ENCODE data around the gene UBE2J2.
A peak's percentile ranks its signal among the peaks of the same experiment; 100 is the strongest.

UBE2J2 gene

GRCh38 chr1:1213345-1214265, 60.0 kb downstream of the UBE2J2 start, which contains the start of gene TNFRSF4:
TNFRSF4 (minus strand) TSS chr1:1214153; CDS start chr1:1214127, 26 bp downstream.
- peak within 1 kb of the TSS; percentile 52 for H3K27ac Mint-ChIP-seq
- peak within 1 kb of the TSS; percentile 64 for H3K4me3 Mint-ChIP-seq
- no peaks in the 10 kb centered on the region for H3K27me3 Mint-ChIP-seq (ENCODE audit: low read depth)
- H3K9me3 Mint-ChIP-seq: no peaks in the 10 kb centered on the region
- peaks cover 21% of the 10 kb centered on the region for H3K4me1 Mint-ChIP-seq (ENCODE audit: low read depth)
- DNase-seq (ENCODE audit: low spot score): peak; percentile 47
- peaks cover 9% of the 10 kb centered on the region for H3K36me3 Mint-ChIP-seq (ENCODE audit: low read depth)

- peaks cover 9% of the 10 kb centered on the region for H3K36me3 Mint-ChIP-seq (ENCODE audit: low read depth)
- no peaks in the 10 kb centered on the region for H3K9me3 Mint-ChIP-seq
- H3K27me3 Mint-ChIP-seq (ENCODE audit: low read depth): no peaks in the 10 kb centered on the region
These were observed 60.8 kb downstream of the UBE2J2 start for GRCh38 chr1:1212780-1213344.

GRCh38 chr1:1211541-1212441, 61.9 kb downstream of the UBE2J2 start:
- H3K4me1 Mint-ChIP-seq (ENCODE audit: low read depth): peaks cover 26% of the 10 kb centered on the region

More at GRCh38 chr1:1212780-1213344, 60.8 kb downstream of the UBE2J2 start:
- Mint-ChIP-seq H3K4me1 (ENCODE audit: low read depth) (peaks cover 28% of the 10 kb centered on the region), H3K4me3 (peak overlapping the region; percentile 51), H3K27ac (no peak overlapping the region)
- peak; percentile 55 for DNase-seq (ENCODE audit: low spot score)

GRCh38 chr1:1210726-1211540, 62.7 kb downstream of the UBE2J2 start:
- Mint-ChIP-seq H3K4me1 (ENCODE audit: low read depth) (peaks cover 22% of the 10 kb centered on the region), H3K4me3 (peak overlapping the region; percentile 32), H3K27ac (peak overlapping the region; percentile 49), H3K36me3 (ENCODE audit: low read depth) (peaks cover 1% of the 10 kb centered on the region), H3K27me3 (ENCODE audit: low read depth) (no peaks in the 10 kb centered on the region), H3K9me3 (no peaks in the 10 kb centered on the region)
- DNase-seq (ENCODE audit: low spot score): no peak

More at GRCh38 chr1:1211541-1212441, 61.9 kb downstream of the UBE2J2 start:
- Mint-ChIP-seq H3K4me3 (peak overlapping the region; percentile 36), H3K27ac (peak overlapping the region; percentile 36), H3K36me3 (ENCODE audit: low read depth) (peaks cover 7% of the 10 kb centered on the region), H3K27me3 (ENCODE audit: low read depth) (no peaks in the 10 kb centered on the region), H3K9me3 (no peaks in the 10 kb centered on the region)
- no peak for DNase-seq (ENCODE audit: low spot score)

GRCh38 chr1:1208713-1209433, 64.8 kb downstream of the UBE2J2 start:
- no peaks in the 10 kb centered on the region for H3K27me3 Mint-ChIP-seq (ENCODE audit: low read depth)
- H3K4me3 Mint-ChIP-seq: peak overlapping the region; percentile 84
- peak; percentile 65 for DNase-seq (ENCODE audit: low spot score)
- H3K27ac Mint-ChIP-seq: peak overlapping the region; percentile 90
- H3K36me3 Mint-ChIP-seq (ENCODE audit: low read depth): no peaks in the 10 kb centered on the region
- H3K9me3 Mint-ChIP-seq: no peaks in the 10 kb centered on the region
- peaks cover 12% of the 10 kb centered on the region for H3K4me1 Mint-ChIP-seq (ENCODE audit: low read depth)

GRCh38 chr1:1207571-1207892, 66.1 kb downstream of the UBE2J2 start:
- no peak for DNase-seq (ENCODE audit: low spot score)
- Mint-ChIP-seq H3K27ac (no peak overlapping the region), H3K36me3 (ENCODE audit: low read depth) (no peaks in the 10 kb centered on the region), H3K9me3 (no peaks in the 10 kb centered on the region), H3K4me1 (ENCODE audit: low read depth) (peaks cover 12% of the 10 kb centered on the region), H3K4me3 (peak overlapping the region; percentile 84), H3K27me3 (ENCODE audit: low read depth) (no peaks in the 10 kb centered on the region)

GRCh38 chr1:1206966-1207531, 66.6 kb downstream of the UBE2J2 start:
- Mint-ChIP-seq H3K9me3 (no peaks in the 10 kb centered on the region), H3K27ac (no peak overlapping the region), H3K27me3 (ENCODE audit: low read depth) (no peaks in the 10 kb centered on the region)

GRCh38 chr1:1206376-1206965, 67.2 kb downstream of the UBE2J2 start, which contains the start of gene TNFRSF18:
TNFRSF18 (minus strand) TSS chr1:1206592; CDS start chr1:1206571, 21 bp downstream.
- Mint-ChIP-seq H3K4me3 (peak within 1 kb of the TSS; percentile 59), H3K36me3 (ENCODE audit: low read depth) (no peaks in the 10 kb centered on the region), H3K27me3 (ENCODE audit: low read depth) (no peaks in the 10 kb centered on the region), H3K9me3 (no peaks in the 10 kb centered on the region), H3K4me1 (ENCODE audit: low read depth) (peaks cover 12% of the 10 kb centered on the region), H3K27ac (peak within 1 kb of the TSS; percentile 45)
- peak; percentile 50 for DNase-seq (ENCODE audit: low spot score)

More at GRCh38 chr1:1206966-1207531, 66.6 kb downstream of the UBE2J2 start:
- Mint-ChIP-seq H3K4me1 (ENCODE audit: low read depth) (peaks cover 12% of the 10 kb centered on the region), H3K4me3 (peak overlapping the region; percentile 59), H3K36me3 (ENCODE audit: low read depth) (no peaks in the 10 kb centered on the region)
- DNase-seq (ENCODE audit: low spot score): no peak

- no peak overlapping the region for H3K27ac Mint-ChIP-seq
These were observed 67.8 kb downstream of the UBE2J2 start for GRCh38 chr1:1205769-1206375.

GRCh38 chr1:1204998-1205768, 68.5 kb downstream of the UBE2J2 start:
- DNase-seq (ENCODE audit: low spot score): no peak
- H3K9me3 Mint-ChIP-seq: no peaks in the 10 kb centered on the region
- H3K4me3 Mint-ChIP-seq: peak overlapping the region; percentile 55
- H3K4me1 Mint-ChIP-seq (ENCODE audit: low read depth): peaks cover 16% of the 10 kb centered on the region
- no peaks in the 10 kb centered on the region for H3K36me3 Mint-ChIP-seq (ENCODE audit: low read depth)
- H3K27me3 Mint-ChIP-seq (ENCODE audit: low read depth): no peaks in the 10 kb centered on the region
- H3K27ac Mint-ChIP-seq: no peak overlapping the region

More at GRCh38 chr1:1205769-1206375, 67.8 kb downstream of the UBE2J2 start:
- H3K27me3 Mint-ChIP-seq (ENCODE audit: low read depth): no peaks in the 10 kb centered on the region
- no peak for DNase-seq (ENCODE audit: low spot score)
- no peaks in the 10 kb centered on the region for H3K36me3 Mint-ChIP-seq (ENCODE audit: low read depth)
- peaks cover 12% of the 10 kb centered on the region for H3K4me1 Mint-ChIP-seq (ENCODE audit: low read depth)
- H3K9me3 Mint-ChIP-seq: no peaks in the 10 kb centered on the region
- H3K4me3 Mint-ChIP-seq: peak overlapping the region; percentile 55

GRCh38 chr1:1204425-1204920, 69.2 kb downstream of the UBE2J2 start:
- H3K4me1 Mint-ChIP-seq (ENCODE audit: low read depth): peaks cover 13% of the 10 kb centered on the region

More at GRCh38 chr1:1204425-1204920, 69.2 kb downstream of the UBE2J2 start:
- H3K27ac Mint-ChIP-seq: no peak overlapping the region
- no peak for DNase-seq (ENCODE audit: low spot score)
- no peaks in the 10 kb centered on the region for H3K9me3 Mint-ChIP-seq
- H3K36me3 Mint-ChIP-seq (ENCODE audit: low read depth): no peaks in the 10 kb centered on the region
- H3K4me3 Mint-ChIP-seq: no peak overlapping the region
- H3K27me3 Mint-ChIP-seq (ENCODE audit: low read depth): no peaks in the 10 kb centered on the region
